ENCODE results near the gene WFDC8. TPM values are rescaled to one million over a fixed set of nuclear protein-coding genes. Genes with fewer than 3 reads are reported as not detected.

Gene WFDC8
- total and polyA plus RNA-seq, 9 donors, result 0.23 TPM; not detected in 8

- H3K27ac ChIP-seq, result no peak overlapping the region
- TF ChIP-seq EP300 (IDR thresholded peaks at IDR 0.05), result no peak
- TF ChIP-seq POLR2A (IDR thresholded peaks at IDR 0.05), result no peak
- TF ChIP-seq CTCF (IDR thresholded peaks at IDR 0.05), result no peak
- no peaks in the 10 kb centered on the region for H3K9me3 ChIP-seq
- no peaks in the 10 kb centered on the region for H3K4me1 ChIP-seq (ENCODE audit: insufficient read depth)
- H3K27me3 ChIP-seq, result no peaks in the 10 kb centered on the region
- no peak for DNase-seq
- intact Hi-C loops (cut with DNase I), result no loop called here
- 84 to 90% (median 85%) methylated on average over 5 of the region's 5 CpGs for WGBS, 3 donors
- H3K36me3 ChIP-seq, result no peaks in the 10 kb centered on the region
- H3K4me3 ChIP-seq, result no peak overlapping the region
These were observed 71.9 kb downstream of the WFDC8 start for GRCh38 chr20:45507011-45507820.

GRCh38 chr20:45506398-45506797 is 72.7 kb downstream of the WFDC8 start:
- TF ChIP-seq POLR2A (IDR thresholded peaks at IDR 0.05) (no peak), CTCF (IDR thresholded peaks at IDR 0.05) (no peak), EP300 (IDR thresholded peaks at IDR 0.05) (no peak)
- no peaks in the 10 kb centered on the region for H3K36me3 ChIP-seq
- no peak overlapping the region for H3K4me3 ChIP-seq
- no peak overlapping the region for H3K27ac ChIP-seq
- H3K27me3 ChIP-seq, result no peaks in the 10 kb centered on the region
- H3K4me1 ChIP-seq (ENCODE audit: insufficient read depth), result no peaks in the 10 kb centered on the region
- intact Hi-C loops (cut with DNase I), result no loop called here
- no peak for DNase-seq
- H3K9me3 ChIP-seq, result no peaks in the 10 kb centered on the region
- WGBS, 3 donors, result 78 to 87% (median 84%) methylated on average over 2 of the region's 2 CpGs

DNA sequence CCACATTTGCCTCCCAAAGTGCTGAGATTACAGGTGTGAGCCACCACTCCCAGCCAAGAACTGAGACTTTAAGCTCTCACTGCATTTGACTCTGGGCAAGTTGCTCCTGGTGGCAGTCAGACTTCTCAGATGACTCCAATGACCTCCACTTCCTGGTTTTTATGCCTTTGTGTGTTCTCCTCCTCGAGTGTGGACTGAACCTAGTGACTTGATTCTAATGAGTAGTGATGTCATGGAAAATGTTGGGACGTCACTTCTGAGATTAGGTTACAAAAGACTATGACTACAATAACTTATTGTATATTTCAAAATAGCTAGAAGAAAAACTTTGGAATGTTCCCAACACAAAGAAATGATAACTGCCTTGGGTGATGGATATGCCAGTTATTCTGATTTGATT is 75.7 kb downstream of the WFDC8 start:
- no peak overlapping the region for H3K27ac ChIP-seq
- intact Hi-C loops (cut with DNase I), result no loop called here
- H3K4me1 ChIP-seq (ENCODE audit: insufficient read depth), result no peaks in the 10 kb centered on the region
- no peaks in the 10 kb centered on the region for H3K36me3 ChIP-seq
- 60 to 65% (median 61%) methylated on average over 2 of the region's 2 CpGs for WGBS, 3 donors
- TF ChIP-seq POLR2A (IDR thresholded peaks at IDR 0.05) (no peak), CTCF (IDR thresholded peaks at IDR 0.05) (no peak), EP300 (IDR thresholded peaks at IDR 0.05) (no peak)
- H3K4me3 ChIP-seq, result no peak overlapping the region
- no peaks in the 10 kb centered on the region for H3K27me3 ChIP-seq
- no peak for DNase-seq
- H3K9me3 ChIP-seq, result no peaks in the 10 kb centered on the region

- Histone ChIP-seq H3K4me3 (no peak overlapping the region), H3K27ac (no peak overlapping the region), H3K4me1 (ENCODE audit: insufficient read depth) (no peaks in the 10 kb centered on the region), H3K9me3 (no peaks in the 10 kb centered on the region), H3K27me3 (no peaks in the 10 kb centered on the region), H3K36me3 (no peaks in the 10 kb centered on the region)
- intact Hi-C loops (cut with DNase I), result no loop called here
- no peak for DNase-seq
- TF ChIP-seq CTCF (IDR thresholded peaks at IDR 0.05) (no peak), EP300 (IDR thresholded peaks at IDR 0.05) (no peak), POLR2A (IDR thresholded peaks at IDR 0.05) (no peak)
- 3 to 41% (median 32%) methylated on average over 1 of the region's 1 CpG for WGBS, 3 donors
These were observed 76.5 kb downstream of the WFDC8 start for GRCh38 chr20:45502561-45502960.

Small RNAs within 50 kb of the gene (small RNA-seq; reads per million reads assigned to genes)
- gene AL031663.1 (not detected), gene HSPD1P21 (not detected), gene RNA5SP485 (not detected)

Other genes with a start within 250 kb of the WFDC8 start
- gene SDC4, start 230.9 kb downstream of the WFDC8 start, total RNA-seq, result 100 to 1,000 TPM in 1 of 7 donors, 10 to 100 TPM in 6; 12.9 to 269 (median 45.9) TPM
- gene SDC4, start 230.9 kb downstream of the WFDC8 start, polyA plus RNA-seq, result 10 to 100 TPM; 17.3 to 49.0 TPM
- 10 to 100 TPM; 29.2 to 69.7 (median 32.8) TPM for gene SYS1, start 216.1 kb downstream of the WFDC8 start, total RNA-seq
- gene SYS1, start 216.1 kb downstream of the WFDC8 start, polyA plus RNA-seq, result 10 to 100 TPM; 33.0 to 47.0 TPM
- gene TP53TG5, start 201.0 kb downstream of the WFDC8 start, total RNA-seq, result under 1 TPM in 2 of 7 donors, not detected in 5; 0.42 to 0.89 TPM
- gene TP53TG5, start 201.0 kb downstream of the WFDC8 start, polyA plus RNA-seq, result under 1 TPM in 1 of 2 donors, not detected in 1; 0.02 TPM
- gene DBNDD2, start 171.0 kb downstream of the WFDC8 start, total RNA-seq, result 10 to 100 TPM; 18.4 to 51.3 (median 31.6) TPM
- 10 to 100 TPM; 36.1 to 63.2 TPM for gene DBNDD2, start 171.0 kb downstream of the WFDC8 start, polyA plus RNA-seq
- 10 to 100 TPM; 30.0 to 84.2 (median 69.3) TPM for gene PIGT, start 163.1 kb downstream of the WFDC8 start, total RNA-seq
- 100 to 1,000 TPM in 1 of 2 donors, 10 to 100 TPM in 1; 68.1 to 172 TPM for gene PIGT, start 163.1 kb downstream of the WFDC8 start, polyA plus RNA-seq
- 100 to 1,000 TPM in 1 of 7 donors, 10 to 100 TPM in 4, 1 to 10 TPM in 2; 1.2 to 246 (median 18.9) TPM for gene WFDC2, start 109.5 kb downstream of the WFDC8 start, total RNA-seq
- gene WFDC2, start 109.5 kb downstream of the WFDC8 start, polyA plus RNA-seq, result 1 to 10 TPM; 2.9 to 9.6 TPM
- not detected for gene SPINT3, start 63.7 kb downstream of the WFDC8 start, total RNA-seq
- not detected for gene SPINT3, start 63.7 kb downstream of the WFDC8 start, polyA plus RNA-seq
- gene WFDC6, start 39.8 kb downstream of the WFDC8 start, total RNA-seq, result not detected
- gene WFDC6, start 39.8 kb downstream of the WFDC8 start, polyA plus RNA-seq, result not detected
- 1 to 10 TPM in 1 of 7 donors, under 1 TPM in 1, not detected in 5; 0.30 to 1.1 TPM for gene EPPIN, start 31.9 kb downstream of the WFDC8 start, total RNA-seq
- gene EPPIN, start 31.9 kb downstream of the WFDC8 start, polyA plus RNA-seq, result under 1 TPM; 0.21 to 0.38 TPM
- not detected for gene WFDC10A, start 50.5 kb upstream of the WFDC8 start, total RNA-seq
- not detected for gene WFDC10A, start 50.5 kb upstream of the WFDC8 start, polyA plus RNA-seq
- gene WFDC9, start 52.0 kb upstream of the WFDC8 start, total RNA-seq, result not detected
- not detected for gene WFDC9, start 52.0 kb upstream of the WFDC8 start, polyA plus RNA-seq
- not detected for gene WFDC11, start 91.0 kb upstream of the WFDC8 start, total RNA-seq
- not detected for gene WFDC11, start 91.0 kb upstream of the WFDC8 start, polyA plus RNA-seq
- gene WFDC13, start 122.8 kb upstream of the WFDC8 start, total RNA-seq, result not detected
- not detected for gene WFDC13, start 122.8 kb upstream of the WFDC8 start, polyA plus RNA-seq
- gene WFDC10B, start 125.7 kb upstream of the WFDC8 start, total RNA-seq, result not detected
- gene WFDC10B, start 125.7 kb upstream of the WFDC8 start, polyA plus RNA-seq, result under 1 TPM in 1 of 2 donors, not detected in 1; 0.37 TPM
- gene SPINT4, start 143.1 kb upstream of the WFDC8 start, total RNA-seq, result not detected
- not detected for gene SPINT4, start 143.1 kb upstream of the WFDC8 start, polyA plus RNA-seq
- gene WFDC3, start 212.6 kb upstream of the WFDC8 start, total RNA-seq, result 1 to 10 TPM in 4 of 7 donors, under 1 TPM in 2, not detected in 1; 0.42 to 3.0 (median 1.1) TPM
- gene WFDC3, start 212.6 kb upstream of the WFDC8 start, polyA plus RNA-seq, result 1 to 10 TPM; 1.5 to 2.0 TPM
- 10 to 100 TPM; 20.6 to 31.8 (median 28.1) TPM for gene DNTTIP1, start 212.7 kb upstream of the WFDC8 start, total RNA-seq
- gene DNTTIP1, start 212.7 kb upstream of the WFDC8 start, polyA plus RNA-seq, result 10 to 100 TPM; 29.1 to 36.1 TPM
- 1 to 10 TPM in 2 of 7 donors, under 1 TPM in 2, not detected in 3; 0.69 to 1.9 (median 1.0) TPM for gene UBE2C, start 233.4 kb upstream of the WFDC8 start, total RNA-seq
- gene UBE2C, start 233.4 kb upstream of the WFDC8 start, polyA plus RNA-seq, result 1 to 10 TPM; 2.6 to 5.6 TPM
- gene TNNC2, start 248.0 kb upstream of the WFDC8 start, total RNA-seq, result 1 to 10 TPM in 6 of 7 donors, not detected in 1; 1.9 to 3.7 (median 3.4) TPM
- 1 to 10 TPM; 1.5 to 3.6 TPM for gene TNNC2, start 248.0 kb upstream of the WFDC8 start, polyA plus RNA-seq

All from ovary (tissue), 9 donors.